HG02938 (cell line): ENCODE results near the gene ANKRD37.

Source experiments
- ATAC-seq: cut with Tn5 transposase; IDR thresholded peaks from one replicate; pipeline ENCODE4 v1.9.1; 2021; ENCODE audit warnings: mild to moderate bottlenecking, moderate library complexity; ENCODE audit not compliant: unreplicated experiment

Gene ANKRD37

DNA sequence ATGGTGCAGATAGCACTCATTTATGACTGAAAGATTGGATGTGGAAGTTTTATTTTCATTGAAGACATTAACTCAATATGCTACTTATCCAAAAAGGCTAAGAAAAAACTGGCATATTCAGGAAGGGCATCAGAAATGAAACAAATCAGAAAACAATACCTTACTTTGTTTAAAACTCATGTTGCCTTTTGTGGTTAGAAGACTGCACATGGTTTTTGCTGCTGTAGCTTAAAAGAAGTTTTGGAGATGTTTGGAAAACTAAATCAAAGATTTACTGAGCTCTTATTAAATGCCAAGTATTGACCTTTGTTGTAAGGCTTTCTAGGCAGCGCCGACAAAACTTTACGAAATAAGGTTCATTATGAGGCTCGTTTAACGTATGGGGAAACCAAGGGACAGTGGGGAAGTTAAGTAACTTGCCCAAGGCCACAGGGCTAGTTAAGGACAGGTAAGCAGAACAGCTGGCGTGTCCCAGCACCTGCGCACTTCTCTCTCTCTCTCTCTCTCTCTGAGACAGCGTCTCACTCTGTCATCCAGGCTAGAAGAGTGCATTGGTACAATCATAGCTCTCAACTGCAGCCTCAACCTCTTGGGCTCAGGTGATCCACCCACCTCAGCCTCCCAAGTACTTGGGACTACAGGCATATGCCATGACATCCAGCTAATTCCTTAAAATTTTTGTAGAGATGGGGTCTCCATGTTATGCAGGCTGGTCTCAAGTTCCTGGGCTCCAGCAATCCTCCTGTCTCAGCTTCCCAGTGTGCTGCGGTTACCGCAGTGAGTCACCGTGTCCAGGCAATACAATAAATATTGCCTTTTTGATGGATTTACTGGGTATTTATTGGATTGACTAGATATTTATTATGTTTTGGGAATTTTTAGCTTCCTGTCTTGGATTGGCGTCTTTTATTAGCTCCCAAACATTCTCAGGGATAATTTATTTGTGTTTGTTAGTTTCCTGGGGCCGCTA, 17.0 kb upstream of the ANKRD37 start:
- no peak for ATAC-seq

DNA sequence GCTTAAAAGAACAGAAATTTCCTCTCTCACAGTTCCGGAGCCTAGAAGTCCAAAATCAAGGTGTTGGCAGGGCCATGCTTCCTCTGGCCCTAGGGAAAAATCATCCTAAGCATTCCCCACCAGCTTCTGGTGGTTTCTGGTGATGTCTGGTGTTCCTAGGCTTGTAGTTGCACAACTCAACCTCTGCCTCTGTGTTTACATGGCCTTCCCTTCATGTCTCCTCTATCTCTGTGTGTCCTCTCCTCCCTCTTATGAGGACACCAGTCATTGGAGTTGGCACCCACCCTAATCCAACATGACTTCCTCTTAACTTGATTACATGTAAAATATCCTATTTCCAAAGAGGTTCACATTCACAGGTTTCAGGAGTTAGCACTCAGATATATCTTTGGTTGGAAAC, 16.3 kb upstream of the ANKRD37 start:
- no peak for ATAC-seq

DNA sequence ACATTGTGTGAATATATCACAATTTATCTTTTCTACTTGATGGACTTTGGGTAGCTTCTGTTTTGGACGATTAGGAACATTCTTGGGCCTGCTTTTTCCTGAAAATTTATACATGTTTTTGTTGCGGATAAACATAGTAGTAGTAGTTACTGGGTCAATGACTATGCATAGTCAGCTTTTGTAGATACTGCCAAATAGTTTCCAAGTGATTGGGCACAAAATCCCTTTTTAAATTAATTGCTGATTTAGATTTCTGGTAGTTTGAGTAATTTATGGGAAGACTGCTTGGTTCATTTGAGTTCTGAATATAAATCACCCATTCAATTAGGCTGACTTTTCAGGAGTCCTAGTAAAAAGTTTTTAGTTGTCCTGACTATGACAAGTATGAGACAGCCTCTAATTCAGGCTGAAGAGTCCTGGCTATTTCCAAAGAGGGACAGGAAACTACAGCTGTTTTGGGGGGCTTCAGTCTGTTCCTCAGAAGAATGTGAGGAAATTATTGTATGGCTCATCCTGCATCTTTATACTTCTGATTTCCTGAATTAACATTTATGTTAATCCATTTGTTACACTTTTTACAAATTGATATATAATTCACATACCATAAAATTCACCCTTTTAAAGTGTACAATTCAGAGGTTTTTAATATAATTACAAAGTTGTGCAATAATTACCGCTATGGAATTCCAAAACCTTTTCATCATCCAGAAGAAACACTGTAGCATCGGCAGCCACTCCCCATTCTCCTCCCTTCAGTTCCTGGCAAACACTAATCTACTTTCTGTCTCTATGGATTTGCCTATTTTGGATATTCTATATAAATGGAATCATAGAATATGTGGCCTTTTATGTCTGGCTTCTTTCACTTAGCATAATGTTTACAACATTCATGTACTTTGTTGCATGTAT, 15.1 kb upstream of the ANKRD37 start:
- ATAC-seq, result no peak

GRCh38 chr4:185382754-185383153, 13.9 kb upstream of the ANKRD37 start:
- no peak for ATAC-seq

DNA sequence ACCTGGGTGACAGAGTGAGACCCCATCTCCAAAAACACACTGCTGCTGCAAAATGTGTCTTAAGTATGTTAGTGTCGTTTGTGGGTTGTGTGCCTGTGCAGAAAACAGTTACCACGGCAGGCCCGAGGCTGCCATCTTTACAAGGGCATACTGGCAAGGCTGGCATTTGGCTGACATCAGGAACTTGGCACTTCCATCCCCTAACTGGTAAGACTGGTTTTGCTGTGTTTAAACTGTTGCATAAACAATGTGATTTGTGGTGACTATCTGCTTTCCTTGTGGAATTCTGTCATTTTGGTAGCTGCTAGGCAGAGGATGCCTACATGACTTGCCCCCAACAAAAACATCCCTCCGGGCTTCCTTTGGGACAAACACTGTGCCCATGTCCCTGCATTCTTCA, 13.2 kb upstream of the ANKRD37 start:
- no peak for ATAC-seq

DNA sequence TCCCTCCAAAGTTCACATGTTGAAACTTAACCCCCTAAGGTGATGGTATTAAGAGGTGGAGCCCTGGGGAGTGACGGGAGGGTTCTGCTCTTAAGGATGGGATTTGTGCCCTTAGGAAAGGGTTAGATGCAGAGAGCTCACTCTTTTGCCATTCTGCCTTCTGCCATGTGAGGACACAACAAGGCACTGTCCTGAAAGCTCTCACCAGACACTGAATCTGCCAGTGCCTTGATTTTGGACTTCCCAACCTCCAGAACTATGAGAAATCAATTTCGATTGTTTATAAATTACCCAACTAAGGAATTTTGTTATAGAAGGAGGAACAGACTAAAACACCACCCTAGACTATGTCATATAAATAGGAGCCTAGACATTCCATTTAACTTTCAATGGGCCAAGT, 12.6 kb upstream of the ANKRD37 start:
- ATAC-seq, result no peak

- no peak for ATAC-seq
Measured at GRCh38 chr4:185384930-185385331, 11.7 kb upstream of the ANKRD37 start.

- ATAC-seq, result no peak
Measured at GRCh38 chr4:185387957-185388356, 8.7 kb upstream of the ANKRD37 start.

- ATAC-seq, result no peak
Measured at GRCh38 chr4:185390941-185391340, 5.7 kb upstream of the ANKRD37 start.

DNA sequence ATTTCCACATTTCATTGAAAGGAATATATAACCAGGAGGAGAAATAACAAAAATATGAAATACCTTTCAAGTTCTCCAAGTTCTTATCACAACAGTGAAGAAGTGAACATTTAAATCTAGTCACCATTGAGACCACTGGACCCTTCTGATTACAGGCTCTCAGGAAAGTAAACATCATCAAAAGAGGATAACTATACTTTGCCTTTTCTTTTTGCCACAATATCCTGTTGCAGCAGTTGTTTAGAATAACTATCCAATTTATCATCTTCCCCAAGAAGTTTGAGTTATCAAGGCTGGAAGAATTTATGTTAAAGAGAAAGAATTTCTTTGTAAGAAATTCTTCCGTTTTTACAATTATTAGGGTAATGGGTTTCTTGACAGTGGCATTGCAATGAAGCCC, 4.5 kb upstream of the ANKRD37 start:
- no peak for ATAC-seq

DNA sequence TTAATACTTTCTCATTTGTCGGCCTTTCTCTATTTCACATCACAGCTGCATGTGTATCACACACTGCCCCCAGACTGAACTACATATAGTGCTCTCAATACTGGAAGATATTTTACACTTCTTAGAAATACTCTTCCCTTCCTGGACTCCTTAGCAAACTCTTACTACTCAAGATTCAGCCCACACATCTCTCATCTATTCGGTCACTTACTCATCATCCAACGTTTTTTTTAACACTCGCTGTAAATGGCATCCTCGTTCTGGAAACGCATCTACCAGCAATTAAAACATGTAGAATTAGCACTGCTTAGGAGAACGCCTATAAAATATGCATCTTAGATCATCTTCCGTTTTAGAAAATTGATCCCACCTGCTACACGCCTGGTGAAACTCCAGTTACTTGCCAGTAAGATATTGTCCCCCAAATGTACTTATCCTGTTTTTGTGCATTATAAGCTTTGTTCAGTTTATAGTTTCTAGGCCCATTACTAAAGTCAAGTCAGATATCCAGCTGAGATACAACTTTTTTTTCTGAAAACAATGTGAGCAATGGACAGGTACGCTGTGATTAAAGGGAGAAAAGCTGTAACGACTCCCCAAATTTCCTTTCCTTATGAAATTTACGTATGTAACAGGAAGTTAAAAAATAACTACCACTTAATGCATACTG, 1.9 kb upstream of the ANKRD37 start:
- no peak for ATAC-seq

GRCh38 chr4:185395238-185395955, 1.2 kb upstream of the ANKRD37 start, which contains the start of gene LRP2BP:
Gene LRP2BP (minus strand): TSS chr4:185395924. CDS start chr4:185378186, 17,738 bp downstream.
- ATAC-seq, result no peak

GRCh38 chr4:185395956-185396723, 501 bp upstream of the ANKRD37 start:
- peak; percentile 77 for ATAC-seq

GRCh38 chr4:185398618-185399017, 2.0 kb downstream of the ANKRD37 start:
- ATAC-seq, result no peak

DNA sequence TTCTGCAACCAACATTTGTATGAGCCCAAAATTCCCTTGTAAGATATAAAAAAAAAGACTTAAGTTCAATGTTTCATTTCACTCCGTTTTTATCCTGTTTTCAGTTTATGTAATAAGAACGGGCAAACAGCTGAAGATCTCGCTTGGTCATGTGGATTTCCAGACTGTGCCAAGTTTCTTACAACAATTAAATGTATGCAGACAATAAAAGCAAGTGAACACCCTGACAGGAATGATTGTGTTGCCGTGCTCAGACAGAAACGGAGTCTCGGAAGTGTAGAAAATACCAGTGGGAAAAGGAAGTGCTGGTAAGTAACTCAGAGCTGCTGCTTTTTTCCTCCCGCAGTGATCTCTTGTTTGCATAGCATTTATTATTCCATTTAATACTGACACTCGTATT, 2.8 kb downstream of the ANKRD37 start:
- ATAC-seq, result no peak

DNA sequence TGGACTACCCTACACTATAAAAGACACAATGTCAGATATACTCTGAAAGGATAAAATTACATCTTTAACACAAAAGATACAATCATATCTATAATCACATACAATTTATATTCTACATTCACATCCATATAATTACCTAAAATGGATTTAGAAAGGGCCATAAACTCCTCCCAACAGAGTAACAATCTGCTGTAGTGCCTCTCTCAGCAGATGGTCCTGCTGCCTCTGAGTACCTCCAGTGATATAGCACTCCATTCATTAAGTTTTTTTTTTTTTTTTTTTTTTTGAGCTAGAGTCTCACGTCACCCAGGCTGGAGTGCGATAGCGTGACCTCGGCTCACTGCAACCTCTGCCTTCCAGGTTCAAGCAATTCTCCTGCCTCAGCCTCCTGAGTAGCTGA, 7.4 kb downstream of the ANKRD37 start:
- no peak for ATAC-seq

GRCh38 chr4:185405296-185405999, 8.8 kb downstream of the ANKRD37 start:
- peak; percentile 54 for ATAC-seq

GRCh38 chr4:185408432-185408831, 11.8 kb downstream of the ANKRD37 start:
- no peak for ATAC-seq

- no peak for ATAC-seq
Measured at GRCh38 chr4:185411849-185412248, 15.2 kb downstream of the ANKRD37 start.
